GM19395 (cell line): ENCODE results near the gene PLPPR1.
"Not testable (repeated sequence)": the region's sequence is repeated elsewhere in the genome, so short reads cannot be mapped to it uniquely, and the experiment has no call there.

Source experiments
- ATAC-seq: cut with Tn5 transposase; IDR thresholded peaks from one replicate; pipeline ENCODE4 v1.9.1; 2021; ENCODE audit warnings: mild to moderate bottlenecking, moderate library complexity; ENCODE audit not compliant: unreplicated experiment

PLPPR1 gene

GRCh38 chr9:101121836-101122399, 93.4 kb downstream of the PLPPR1 start:
- ATAC-seq: no peak

- peak; percentile 87 for ATAC-seq
Observed at GRCh38 chr9:101126556-101126955, 98.0 kb downstream of the PLPPR1 start.

- ATAC-seq: not testable (repeated sequence)
Observed at GRCh38 chr9:101127369-101127768, 98.8 kb downstream of the PLPPR1 start.

- ATAC-seq: no peak
Observed at GRCh38 chr9:101128623-101129022, 100.1 kb downstream of the PLPPR1 start.

GRCh38 chr9:101130054-101130453, 101.5 kb downstream of the PLPPR1 start:
- ATAC-seq: no peak

- ATAC-seq: no peak
Observed at GRCh38 chr9:101131326-101131725, 102.8 kb downstream of the PLPPR1 start.

- ATAC-seq: no peak
Observed at GRCh38 chr9:101132801-101133200, 104.3 kb downstream of the PLPPR1 start.

- ATAC-seq: no peak
Observed at GRCh38 chr9:101138509-101138908, 110.0 kb downstream of the PLPPR1 start.

GRCh38 chr9:101139082-101139481, 110.6 kb downstream of the PLPPR1 start:
- no peak for ATAC-seq

GRCh38 chr9:101140764-101141163, 112.2 kb downstream of the PLPPR1 start:
- ATAC-seq: no peak

- ATAC-seq: no peak
Observed at GRCh38 chr9:101146508-101146907, 118.0 kb downstream of the PLPPR1 start.

- ATAC-seq: no peak
Observed at GRCh38 chr9:101148344-101148743, 119.8 kb downstream of the PLPPR1 start.

GRCh38 chr9:101158361-101158760, 129.8 kb downstream of the PLPPR1 start:
- no peak for ATAC-seq

GRCh38 chr9:101162231-101162630, 133.7 kb downstream of the PLPPR1 start:
- no peak for ATAC-seq

GRCh38 chr9:101165131-101165530, 136.6 kb downstream of the PLPPR1 start:
- no peak for ATAC-seq

GRCh38 chr9:101167490-101168134, 139.1 kb downstream of the PLPPR1 start:
- ATAC-seq: no peak

- no peak for ATAC-seq
Observed at GRCh38 chr9:101172616-101173015, 144.1 kb downstream of the PLPPR1 start.

- ATAC-seq: no peak
Observed at GRCh38 chr9:101173907-101174306, 145.4 kb downstream of the PLPPR1 start.

- ATAC-seq: no peak
Observed at GRCh38 chr9:101176384-101176783, 147.9 kb downstream of the PLPPR1 start.

GRCh38 chr9:101184813-101185278, 156.3 kb downstream of the PLPPR1 start:
- no peak for ATAC-seq

GRCh38 chr9:101191723-101192122, 163.2 kb downstream of the PLPPR1 start:
- no peak for ATAC-seq

- ATAC-seq: no peak
Observed at GRCh38 chr9:101197026-101197425, 168.5 kb downstream of the PLPPR1 start.

GRCh38 chr9:101200852-101201251, 172.3 kb downstream of the PLPPR1 start:
- ATAC-seq: no peak
